Ishikawa (cell line): ENCODE results near the gene YWHAQ.

Experiments
- EP300 ChIP-seq: IDR thresholded peaks from 2 replicates; pipeline ENCODE4 v1.6.1; 2012; ENCODE audit warnings: borderline replicate concordance
- FOXM1 ChIP-seq: IDR thresholded peaks from 2 replicates; pipeline ENCODE4 v1.6.1; 2012; ENCODE audit warnings: low read depth, borderline replicate concordance
- RAD21 ChIP-seq: IDR thresholded peaks from 2 replicates; pipeline ENCODE4 v1.6.1; 2012; ENCODE audit warnings: low read depth
- YY1 ChIP-seq: IDR thresholded peaks from 2 replicates; pipeline ENCODE4 v1.6.1; 2012; ENCODE audit warnings: low read depth
- ZBTB7A ChIP-seq: IDR thresholded peaks from 2 replicates; pipeline ENCODE4 v1.6.1; 2012; ENCODE audit warnings: low read depth
- TF ChIP-seq, protein P1 (sequence below): IDR thresholded peaks from 2 replicates; pipeline ENCODE4 v1.6.1; 2012
- TF ChIP-seq, protein P2 (sequence below): IDR thresholded peaks from 2 replicates; pipeline ENCODE4 v1.6.1; 2012; ENCODE audit warnings: low read depth, mild to moderate bottlenecking

DNA sequence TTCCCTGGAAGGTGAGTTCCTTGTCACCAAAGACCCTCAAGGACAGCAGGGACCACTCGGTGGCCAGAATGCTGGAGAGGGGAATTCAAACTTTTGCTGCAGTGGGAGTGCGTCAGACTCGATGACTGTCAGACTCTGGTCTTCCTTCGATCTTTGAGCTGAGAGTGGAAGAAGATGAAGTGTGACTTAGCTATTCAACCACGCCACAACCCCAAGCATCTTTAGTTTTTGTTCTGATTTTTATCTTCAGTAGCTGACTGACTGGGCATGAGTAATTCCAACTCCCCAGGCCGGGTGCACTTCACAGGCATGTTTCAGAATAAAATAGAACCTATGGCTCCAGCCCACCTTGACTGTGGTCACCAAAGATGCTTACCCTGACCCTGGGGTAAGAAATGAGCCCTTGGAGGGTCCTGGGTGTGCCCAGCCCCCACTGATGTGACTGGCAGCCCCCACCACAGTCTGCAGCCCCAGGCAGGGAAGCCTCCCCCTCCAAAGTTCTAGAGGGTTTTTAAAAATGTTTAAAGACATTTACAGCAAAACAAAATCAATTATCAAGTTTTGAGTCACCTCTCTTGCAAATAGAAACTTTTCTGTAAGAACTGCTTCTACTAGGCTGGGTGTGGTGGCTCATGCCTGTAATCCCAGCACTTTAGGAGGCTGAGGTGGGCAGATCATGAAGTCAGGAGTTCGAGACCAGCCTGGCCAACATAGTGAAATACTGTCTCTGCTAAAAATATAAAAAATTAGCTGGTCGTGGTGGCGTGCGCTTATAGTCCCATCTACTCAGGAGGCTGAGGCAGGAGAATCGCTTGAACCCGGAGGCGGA lies 24.9 kb upstream of the YWHAQ start:
- TF ChIP-seq, protein P1, sequence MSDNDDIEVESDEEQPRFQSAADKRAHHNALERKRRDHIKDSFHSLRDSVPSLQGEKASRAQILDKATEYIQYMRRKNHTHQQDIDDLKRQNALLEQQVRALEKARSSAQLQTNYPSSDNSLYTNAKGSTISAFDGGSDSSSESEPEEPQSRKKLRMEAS = no peak
- TF ChIP-seq ZBTB7A = no peak
- no peak for TF ChIP-seq YY1
- TF ChIP-seq RAD21 = no peak
- TF ChIP-seq, protein P2, sequence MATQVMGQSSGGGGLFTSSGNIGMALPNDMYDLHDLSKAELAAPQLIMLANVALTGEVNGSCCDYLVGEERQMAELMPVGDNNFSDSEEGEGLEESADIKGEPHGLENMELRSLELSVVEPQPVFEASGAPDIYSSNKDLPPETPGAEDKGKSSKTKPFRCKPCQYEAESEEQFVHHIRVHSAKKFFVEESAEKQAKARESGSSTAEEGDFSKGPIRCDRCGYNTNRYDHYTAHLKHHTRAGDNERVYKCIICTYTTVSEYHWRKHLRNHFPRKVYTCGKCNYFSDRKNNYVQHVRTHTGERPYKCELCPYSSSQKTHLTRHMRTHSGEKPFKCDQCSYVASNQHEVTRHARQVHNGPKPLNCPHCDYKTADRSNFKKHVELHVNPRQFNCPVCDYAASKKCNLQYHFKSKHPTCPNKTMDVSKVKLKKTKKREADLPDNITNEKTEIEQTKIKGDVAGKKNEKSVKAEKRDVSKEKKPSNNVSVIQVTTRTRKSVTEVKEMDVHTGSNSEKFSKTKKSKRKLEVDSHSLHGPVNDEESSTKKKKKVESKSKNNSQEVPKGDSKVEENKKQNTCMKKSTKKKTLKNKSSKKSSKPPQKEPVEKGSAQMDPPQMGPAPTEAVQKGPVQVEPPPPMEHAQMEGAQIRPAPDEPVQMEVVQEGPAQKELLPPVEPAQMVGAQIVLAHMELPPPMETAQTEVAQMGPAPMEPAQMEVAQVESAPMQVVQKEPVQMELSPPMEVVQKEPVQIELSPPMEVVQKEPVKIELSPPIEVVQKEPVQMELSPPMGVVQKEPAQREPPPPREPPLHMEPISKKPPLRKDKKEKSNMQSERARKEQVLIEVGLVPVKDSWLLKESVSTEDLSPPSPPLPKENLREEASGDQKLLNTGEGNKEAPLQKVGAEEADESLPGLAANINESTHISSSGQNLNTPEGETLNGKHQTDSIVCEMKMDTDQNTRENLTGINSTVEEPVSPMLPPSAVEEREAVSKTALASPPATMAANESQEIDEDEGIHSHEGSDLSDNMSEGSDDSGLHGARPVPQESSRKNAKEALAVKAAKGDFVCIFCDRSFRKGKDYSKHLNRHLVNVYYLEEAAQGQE = no peak
- no peak for TF ChIP-seq EP300
- TF ChIP-seq FOXM1 = no peak
